ENCODE measurements around the gene IFNL1.

DNA sequence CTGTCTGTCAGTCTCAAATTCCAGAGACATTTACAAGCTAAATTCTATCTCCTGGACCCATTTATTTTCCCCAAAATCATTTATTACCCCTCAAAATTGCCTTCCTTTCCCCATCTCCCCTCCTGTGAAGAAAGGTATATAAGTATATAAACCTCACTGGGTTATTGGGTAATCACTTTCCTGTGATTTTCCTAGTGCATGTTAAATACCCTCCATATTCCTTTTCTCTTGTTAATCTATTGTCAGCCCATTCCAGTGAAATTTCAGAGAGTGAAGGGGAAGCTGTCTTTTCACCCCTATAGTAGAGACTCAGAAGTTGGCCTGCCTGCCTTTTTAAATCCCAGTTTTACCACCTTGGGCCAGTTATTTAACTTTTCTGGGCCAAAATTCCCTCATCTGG is 9.9 kb downstream of the IFNL1 start:
- TF ChIP-seq, protein P1, sequence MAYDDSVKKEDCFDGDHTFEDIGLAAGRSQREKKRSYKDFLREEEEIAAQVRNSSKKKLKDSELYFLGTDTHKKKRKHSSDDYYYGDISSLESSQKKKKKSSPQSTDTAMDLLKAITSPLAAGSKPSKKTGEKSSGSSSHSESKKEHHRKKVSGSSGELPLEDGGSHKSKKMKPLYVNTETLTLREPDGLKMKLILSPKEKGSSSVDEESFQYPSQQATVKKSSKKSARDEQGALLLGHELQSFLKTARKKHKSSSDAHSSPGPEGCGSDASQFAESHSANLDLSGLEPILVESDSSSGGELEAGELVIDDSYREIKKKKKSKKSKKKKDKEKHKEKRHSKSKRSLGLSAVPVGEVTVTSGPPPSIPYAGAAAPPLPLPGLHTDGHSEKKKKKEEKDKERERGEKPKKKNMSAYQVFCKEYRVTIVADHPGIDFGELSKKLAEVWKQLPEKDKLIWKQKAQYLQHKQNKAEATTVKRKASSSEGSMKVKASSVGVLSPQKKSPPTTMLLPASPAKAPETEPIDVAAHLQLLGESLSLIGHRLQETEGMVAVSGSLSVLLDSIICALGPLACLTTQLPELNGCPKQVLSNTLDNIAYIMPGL (CRISPR knock-in tag; IDR thresholded peaks at IDR 0.05) = no peak
- TF ChIP-seq RAD21 (CRISPR knock-in tag; conservative IDR thresholded peaks at IDR 0.05 in 1 of 2, IDR thresholded peaks at IDR 0.05 in 1 of 2) = no peak
- TF ChIP-seq POLR2A (conservative IDR thresholded peaks at IDR 0.05) = no peak
- TF ChIP-seq NCOA2 (IDR thresholded peaks at IDR 0.05; ENCODE audit: partially characterized antibody in 2 of 2) = no peak
- TF ChIP-seq, protein P2, sequence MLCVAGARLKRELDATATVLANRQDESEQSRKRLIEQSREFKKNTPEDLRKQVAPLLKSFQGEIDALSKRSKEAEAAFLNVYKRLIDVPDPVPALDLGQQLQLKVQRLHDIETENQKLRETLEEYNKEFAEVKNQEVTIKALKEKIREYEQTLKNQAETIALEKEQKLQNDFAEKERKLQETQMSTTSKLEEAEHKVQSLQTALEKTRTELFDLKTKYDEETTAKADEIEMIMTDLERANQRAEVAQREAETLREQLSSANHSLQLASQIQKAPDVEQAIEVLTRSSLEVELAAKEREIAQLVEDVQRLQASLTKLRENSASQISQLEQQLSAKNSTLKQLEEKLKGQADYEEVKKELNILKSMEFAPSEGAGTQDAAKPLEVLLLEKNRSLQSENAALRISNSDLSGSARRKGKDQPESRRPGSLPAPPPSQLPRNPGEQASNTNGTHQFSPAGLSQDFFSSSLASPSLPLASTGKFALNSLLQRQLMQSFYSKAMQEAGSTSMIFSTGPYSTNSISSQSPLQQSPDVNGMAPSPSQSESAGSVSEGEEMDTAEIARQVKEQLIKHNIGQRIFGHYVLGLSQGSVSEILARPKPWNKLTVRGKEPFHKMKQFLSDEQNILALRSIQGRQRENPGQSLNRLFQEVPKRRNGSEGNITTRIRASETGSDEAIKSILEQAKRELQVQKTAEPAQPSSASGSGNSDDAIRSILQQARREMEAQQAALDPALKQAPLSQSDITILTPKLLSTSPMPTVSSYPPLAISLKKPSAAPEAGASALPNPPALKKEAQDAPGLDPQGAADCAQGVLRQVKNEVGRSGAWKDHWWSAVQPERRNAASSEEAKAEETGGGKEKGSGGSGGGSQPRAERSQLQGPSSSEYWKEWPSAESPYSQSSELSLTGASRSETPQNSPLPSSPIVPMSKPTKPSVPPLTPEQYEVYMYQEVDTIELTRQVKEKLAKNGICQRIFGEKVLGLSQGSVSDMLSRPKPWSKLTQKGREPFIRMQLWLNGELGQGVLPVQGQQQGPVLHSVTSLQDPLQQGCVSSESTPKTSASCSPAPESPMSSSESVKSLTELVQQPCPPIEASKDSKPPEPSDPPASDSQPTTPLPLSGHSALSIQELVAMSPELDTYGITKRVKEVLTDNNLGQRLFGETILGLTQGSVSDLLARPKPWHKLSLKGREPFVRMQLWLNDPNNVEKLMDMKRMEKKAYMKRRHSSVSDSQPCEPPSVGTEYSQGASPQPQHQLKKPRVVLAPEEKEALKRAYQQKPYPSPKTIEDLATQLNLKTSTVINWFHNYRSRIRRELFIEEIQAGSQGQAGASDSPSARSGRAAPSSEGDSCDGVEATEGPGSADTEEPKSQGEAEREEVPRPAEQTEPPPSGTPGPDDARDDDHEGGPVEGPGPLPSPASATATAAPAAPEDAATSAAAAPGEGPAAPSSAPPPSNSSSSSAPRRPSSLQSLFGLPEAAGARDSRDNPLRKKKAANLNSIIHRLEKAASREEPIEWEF (CRISPR knock-in tag; IDR thresholded peaks at IDR 0.05) = no peak
- no peak for TF ChIP-seq POLR2AphosphoS2 (IDR thresholded peaks at IDR 0.05; ENCODE audit: low read length)
- no peak for TF ChIP-seq EGR1 (conservative IDR thresholded peaks at IDR 0.05)
- TF ChIP-seq, protein P3, sequence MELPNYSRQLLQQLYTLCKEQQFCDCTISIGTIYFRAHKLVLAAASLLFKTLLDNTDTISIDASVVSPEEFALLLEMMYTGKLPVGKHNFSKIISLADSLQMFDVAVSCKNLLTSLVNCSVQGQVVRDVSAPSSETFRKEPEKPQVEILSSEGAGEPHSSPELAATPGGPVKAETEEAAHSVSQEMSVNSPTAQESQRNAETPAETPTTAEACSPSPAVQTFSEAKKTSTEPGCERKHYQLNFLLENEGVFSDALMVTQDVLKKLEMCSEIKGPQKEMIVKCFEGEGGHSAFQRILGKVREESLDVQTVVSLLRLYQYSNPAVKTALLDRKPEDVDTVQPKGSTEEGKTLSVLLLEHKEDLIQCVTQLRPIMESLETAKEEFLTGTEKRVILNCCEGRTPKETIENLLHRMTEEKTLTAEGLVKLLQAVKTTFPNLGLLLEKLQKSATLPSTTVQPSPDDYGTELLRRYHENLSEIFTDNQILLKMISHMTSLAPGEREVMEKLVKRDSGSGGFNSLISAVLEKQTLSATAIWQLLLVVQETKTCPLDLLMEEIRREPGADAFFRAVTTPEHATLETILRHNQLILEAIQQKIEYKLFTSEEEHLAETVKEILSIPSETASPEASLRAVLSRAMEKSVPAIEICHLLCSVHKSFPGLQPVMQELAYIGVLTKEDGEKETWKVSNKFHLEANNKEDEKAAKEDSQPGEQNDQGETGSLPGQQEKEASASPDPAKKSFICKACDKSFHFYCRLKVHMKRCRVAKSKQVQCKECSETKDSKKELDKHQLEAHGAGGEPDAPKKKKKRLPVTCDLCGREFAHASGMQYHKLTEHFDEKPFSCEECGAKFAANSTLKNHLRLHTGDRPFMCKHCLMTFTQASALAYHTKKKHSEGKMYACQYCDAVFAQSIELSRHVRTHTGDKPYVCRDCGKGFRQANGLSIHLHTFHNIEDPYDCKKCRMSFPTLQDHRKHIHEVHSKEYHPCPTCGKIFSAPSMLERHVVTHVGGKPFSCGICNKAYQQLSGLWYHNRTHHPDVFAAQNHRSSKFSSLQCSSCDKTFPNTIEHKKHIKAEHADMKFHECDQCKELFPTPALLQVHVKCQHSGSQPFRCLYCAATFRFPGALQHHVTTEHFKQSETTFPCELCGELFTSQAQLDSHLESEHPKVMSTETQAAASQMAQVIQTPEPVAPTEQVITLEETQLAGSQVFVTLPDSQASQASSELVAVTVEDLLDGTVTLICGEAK (IDR thresholded peaks at IDR 0.05) = no peak
- TF ChIP-seq, protein P3 (CRISPR knock-in tag; IDR thresholded peaks at IDR 0.05) = no peak
- no peak for TF ChIP-seq KLF10 (CRISPR knock-in tag; IDR thresholded peaks at IDR 0.05)
- TF ChIP-seq, protein P4, sequence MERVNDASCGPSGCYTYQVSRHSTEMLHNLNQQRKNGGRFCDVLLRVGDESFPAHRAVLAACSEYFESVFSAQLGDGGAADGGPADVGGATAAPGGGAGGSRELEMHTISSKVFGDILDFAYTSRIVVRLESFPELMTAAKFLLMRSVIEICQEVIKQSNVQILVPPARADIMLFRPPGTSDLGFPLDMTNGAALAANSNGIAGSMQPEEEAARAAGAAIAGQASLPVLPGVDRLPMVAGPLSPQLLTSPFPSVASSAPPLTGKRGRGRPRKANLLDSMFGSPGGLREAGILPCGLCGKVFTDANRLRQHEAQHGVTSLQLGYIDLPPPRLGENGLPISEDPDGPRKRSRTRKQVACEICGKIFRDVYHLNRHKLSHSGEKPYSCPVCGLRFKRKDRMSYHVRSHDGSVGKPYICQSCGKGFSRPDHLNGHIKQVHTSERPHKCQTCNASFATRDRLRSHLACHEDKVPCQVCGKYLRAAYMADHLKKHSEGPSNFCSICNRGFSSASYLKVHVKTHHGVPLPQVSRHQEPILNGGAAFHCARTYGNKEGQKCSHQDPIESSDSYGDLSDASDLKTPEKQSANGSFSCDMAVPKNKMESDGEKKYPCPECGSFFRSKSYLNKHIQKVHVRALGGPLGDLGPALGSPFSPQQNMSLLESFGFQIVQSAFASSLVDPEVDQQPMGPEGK (CRISPR knock-in tag; IDR thresholded peaks at IDR 0.05; ENCODE audit: borderline replicate concordance) = no peak
- TF ChIP-seq, protein P5, sequence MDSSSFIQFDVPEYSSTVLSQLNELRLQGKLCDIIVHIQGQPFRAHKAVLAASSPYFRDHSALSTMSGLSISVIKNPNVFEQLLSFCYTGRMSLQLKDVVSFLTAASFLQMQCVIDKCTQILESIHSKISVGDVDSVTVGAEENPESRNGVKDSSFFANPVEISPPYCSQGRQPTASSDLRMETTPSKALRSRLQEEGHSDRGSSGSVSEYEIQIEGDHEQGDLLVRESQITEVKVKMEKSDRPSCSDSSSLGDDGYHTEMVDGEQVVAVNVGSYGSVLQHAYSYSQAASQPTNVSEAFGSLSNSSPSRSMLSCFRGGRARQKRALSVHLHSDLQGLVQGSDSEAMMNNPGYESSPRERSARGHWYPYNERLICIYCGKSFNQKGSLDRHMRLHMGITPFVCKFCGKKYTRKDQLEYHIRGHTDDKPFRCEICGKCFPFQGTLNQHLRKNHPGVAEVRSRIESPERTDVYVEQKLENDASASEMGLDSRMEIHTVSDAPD (CRISPR knock-in tag; IDR thresholded peaks at IDR 0.05) = no peak
- TF ChIP-seq ETV5 (CRISPR knock-in tag; IDR thresholded peaks at IDR 0.05; ENCODE audit: low read depth) = no peak
